Sigmoid colon (tissue), 4 donors: ENCODE measurements around the gene RBM15.

Source experiments
- POLR2AphosphoS5 ChIP-seq, 4 donors: sonication (generic); formaldehyde crosslinking; IDR thresholded peaks; one replicate each; pipeline ENCODE4 v1.6.1; 2017; ENCODE audit warnings: antibody characterized with exemption in 4 of 4
- TF ChIP-seq, protein P1 (sequence below), 4 experiments: fragments of 450-650 bp in 3 of 4; fragments of 200-600 bp in 1 of 4; IDR thresholded peaks; one replicate each; pipeline ENCODE4 v1.5.1; 2016 to 2019; ENCODE audit warnings: antibody characterized with exemption in 4 of 4, mild to moderate bottlenecking in 3 of 4, moderate library complexity in 2 of 4

DNA sequence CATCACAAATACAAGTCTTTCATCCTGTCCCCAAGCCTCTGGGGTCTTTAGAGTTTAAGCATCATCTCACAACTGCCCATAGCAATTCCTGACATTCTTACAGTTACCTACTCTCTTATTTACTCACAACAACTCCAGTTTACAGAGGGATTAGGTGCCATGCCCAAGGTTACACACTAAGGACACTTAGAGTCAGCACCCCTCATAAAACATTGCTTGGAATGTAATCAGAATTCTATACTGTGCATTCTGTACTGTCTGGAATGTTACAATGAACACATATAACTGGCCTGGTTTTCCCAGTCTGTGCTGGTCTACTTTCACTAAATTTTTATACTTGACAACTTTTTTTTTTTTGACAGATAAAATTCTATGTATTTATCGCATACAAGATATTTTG, 14.5 kb upstream of the RBM15 start:
- TF ChIP-seq, protein P1, sequence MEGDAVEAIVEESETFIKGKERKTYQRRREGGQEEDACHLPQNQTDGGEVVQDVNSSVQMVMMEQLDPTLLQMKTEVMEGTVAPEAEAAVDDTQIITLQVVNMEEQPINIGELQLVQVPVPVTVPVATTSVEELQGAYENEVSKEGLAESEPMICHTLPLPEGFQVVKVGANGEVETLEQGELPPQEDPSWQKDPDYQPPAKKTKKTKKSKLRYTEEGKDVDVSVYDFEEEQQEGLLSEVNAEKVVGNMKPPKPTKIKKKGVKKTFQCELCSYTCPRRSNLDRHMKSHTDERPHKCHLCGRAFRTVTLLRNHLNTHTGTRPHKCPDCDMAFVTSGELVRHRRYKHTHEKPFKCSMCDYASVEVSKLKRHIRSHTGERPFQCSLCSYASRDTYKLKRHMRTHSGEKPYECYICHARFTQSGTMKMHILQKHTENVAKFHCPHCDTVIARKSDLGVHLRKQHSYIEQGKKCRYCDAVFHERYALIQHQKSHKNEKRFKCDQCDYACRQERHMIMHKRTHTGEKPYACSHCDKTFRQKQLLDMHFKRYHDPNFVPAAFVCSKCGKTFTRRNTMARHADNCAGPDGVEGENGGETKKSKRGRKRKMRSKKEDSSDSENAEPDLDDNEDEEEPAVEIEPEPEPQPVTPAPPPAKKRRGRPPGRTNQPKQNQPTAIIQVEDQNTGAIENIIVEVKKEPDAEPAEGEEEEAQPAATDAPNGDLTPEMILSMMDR (IDR thresholded peaks at IDR 0.05): no peak
- TF ChIP-seq POLR2AphosphoS5 (IDR thresholded peaks at IDR 0.05): no peak
